ENCODE data around the gene BMPR1A. TPM values are rescaled to one million over a fixed set of nuclear protein-coding genes. Genes with fewer than 3 reads are reported as not detected.

The BMPR1A gene
- total RNA-seq, 1 donor from 2014 or later, result 20.8 TPM

DNA sequence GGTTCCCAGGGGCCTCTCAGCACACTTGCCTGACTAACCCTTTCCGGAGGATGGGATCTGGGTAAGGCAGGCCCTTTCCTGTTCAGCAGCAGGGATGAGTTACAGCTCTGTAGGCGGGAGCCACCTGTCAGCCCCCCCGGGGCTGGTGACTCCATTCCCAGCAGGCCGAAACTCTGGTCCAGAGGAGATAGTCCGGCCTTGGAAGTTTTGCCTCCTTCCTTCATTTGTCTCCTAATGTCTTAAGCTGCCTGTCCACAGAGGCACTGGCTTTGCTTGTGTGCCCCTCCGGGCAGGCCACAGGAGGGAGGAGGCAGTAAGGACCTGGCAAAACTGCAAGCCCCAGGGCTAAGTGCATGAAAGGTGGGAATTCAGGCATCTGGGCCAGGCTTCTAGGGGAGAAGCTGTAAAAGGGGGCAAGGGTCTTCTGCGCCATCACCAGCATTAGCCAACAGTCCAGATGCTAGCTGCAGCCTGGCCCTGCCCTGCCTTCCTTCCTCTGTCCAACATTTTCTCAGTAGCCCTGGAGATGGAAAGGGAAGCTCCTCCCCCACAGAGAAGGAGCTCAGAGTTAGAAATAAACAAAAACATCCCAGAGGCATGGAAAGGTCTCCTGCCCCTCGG is 213.1 kb downstream of the BMPR1A start:
- Mint-ChIP-seq H3K27ac (ENCODE audit: unreplicated experiment) (no peak overlapping the region), H3K4me3 (ENCODE audit: unreplicated experiment) (no peak overlapping the region)

GRCh38 chr10:86970162-86970981 is 214.0 kb downstream of the BMPR1A start:
- H3K4me3 Mint-ChIP-seq (ENCODE audit: unreplicated experiment), result peak overlapping the region; percentile 82
- H3K27ac Mint-ChIP-seq (ENCODE audit: unreplicated experiment), result no peak overlapping the region
- no peaks in the 10 kb centered on the region for H3K9me3 Mint-ChIP-seq (ENCODE audit: unreplicated experiment)
- peaks cover 43% of the 10 kb centered on the region for H3K4me1 Mint-ChIP-seq (ENCODE audit: unreplicated experiment)
- H3K27me3 Mint-ChIP-seq (ENCODE audit: unreplicated experiment), result peaks cover 8% of the 10 kb centered on the region
- no peak for DNase-seq (ENCODE audit: low spot score)
- H3K36me3 Mint-ChIP-seq (ENCODE audit: low read depth, unreplicated experiment), result no peaks in the 10 kb centered on the region
- no peak for TF ChIP-seq CTCF (IDR thresholded peaks at IDR 0.05; ENCODE audit: unreplicated experiment)

More for the DNA sequence above, 213.1 kb downstream of the BMPR1A start:
- TF ChIP-seq CTCF (IDR thresholded peaks at IDR 0.05; ENCODE audit: unreplicated experiment), result no peak
- Mint-ChIP-seq H3K27me3 (ENCODE audit: unreplicated experiment) (peaks cover 9% of the 10 kb centered on the region), H3K36me3 (ENCODE audit: low read depth, unreplicated experiment) (peaks cover 4% of the 10 kb centered on the region), H3K4me1 (ENCODE audit: unreplicated experiment) (peaks cover 44% of the 10 kb centered on the region), H3K9me3 (ENCODE audit: unreplicated experiment) (no peaks in the 10 kb centered on the region)
- no peak for DNase-seq (ENCODE audit: low spot score)

- no peak for TF ChIP-seq CTCF (IDR thresholded peaks at IDR 0.05; ENCODE audit: unreplicated experiment)
- peaks cover 8% of the 10 kb centered on the region for H3K27me3 Mint-ChIP-seq (ENCODE audit: unreplicated experiment)
- H3K36me3 Mint-ChIP-seq (ENCODE audit: low read depth, unreplicated experiment), result no peaks in the 10 kb centered on the region
- no peak overlapping the region for H3K27ac Mint-ChIP-seq (ENCODE audit: unreplicated experiment)
- H3K4me1 Mint-ChIP-seq (ENCODE audit: unreplicated experiment), result peaks cover 38% of the 10 kb centered on the region
- no peak for DNase-seq (ENCODE audit: low spot score)
- no peak overlapping the region for H3K4me3 Mint-ChIP-seq (ENCODE audit: unreplicated experiment)
- H3K9me3 Mint-ChIP-seq (ENCODE audit: unreplicated experiment), result no peaks in the 10 kb centered on the region
Observed at GRCh38 chr10:86970982-86971231, 214.5 kb downstream of the BMPR1A start.

DNA sequence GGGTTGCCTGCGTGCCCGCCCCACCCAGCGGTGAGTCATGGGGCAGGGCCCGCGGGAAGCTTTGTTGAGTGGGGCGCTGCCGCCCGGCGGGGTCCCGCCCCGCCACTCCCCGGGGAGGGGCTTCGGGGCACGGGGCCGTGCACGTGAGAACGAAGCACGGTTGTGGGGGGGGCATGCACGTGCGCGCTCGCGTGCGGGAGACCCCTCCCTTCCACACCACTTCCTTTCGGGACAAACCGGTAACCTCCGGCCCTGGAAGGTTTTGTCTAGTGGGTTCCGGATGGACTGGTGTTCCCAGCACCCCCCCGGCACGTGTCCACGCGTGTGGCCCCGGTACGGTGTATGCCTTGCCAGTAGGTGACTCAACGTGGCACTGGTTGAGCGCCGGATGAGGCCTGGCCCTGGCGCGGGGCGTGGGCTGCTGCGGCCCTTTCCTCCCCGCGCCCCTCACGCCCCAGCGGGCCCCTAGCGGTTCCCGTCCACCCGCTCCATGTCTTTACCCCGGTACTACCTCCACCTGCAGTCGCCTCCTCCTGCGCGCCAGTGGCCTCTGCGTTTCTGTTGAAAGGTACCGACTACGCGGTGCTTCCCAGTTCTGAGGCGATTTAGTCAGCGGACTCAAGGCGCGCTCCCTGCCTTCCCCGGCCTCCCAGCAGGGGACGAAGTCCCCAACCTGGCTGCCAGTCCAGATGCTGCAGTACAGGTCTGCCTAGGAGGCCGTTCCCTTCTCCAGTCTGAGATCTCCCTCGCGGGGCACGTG is 215.0 kb downstream of the BMPR1A start:
- peak overlapping the region; percentile 57 for H3K27ac Mint-ChIP-seq (ENCODE audit: unreplicated experiment)
- peaks cover 33% of the 10 kb centered on the region for H3K4me1 Mint-ChIP-seq (ENCODE audit: unreplicated experiment)
- no peaks in the 10 kb centered on the region for H3K9me3 Mint-ChIP-seq (ENCODE audit: unreplicated experiment)
- peak; percentile 66 for DNase-seq (ENCODE audit: low spot score)
- no peak for TF ChIP-seq CTCF (IDR thresholded peaks at IDR 0.05; ENCODE audit: unreplicated experiment)
- peaks cover 8% of the 10 kb centered on the region for H3K27me3 Mint-ChIP-seq (ENCODE audit: unreplicated experiment)
- H3K4me3 Mint-ChIP-seq (ENCODE audit: unreplicated experiment), result peak overlapping the region; percentile 87
- H3K36me3 Mint-ChIP-seq (ENCODE audit: low read depth, unreplicated experiment), result no peaks in the 10 kb centered on the region

Data from endothelial cell (in vitro differentiated cells).